H9 (cell line): ENCODE results near the gene ASXL1. TPM values are rescaled to one million over a fixed set of nuclear protein-coding genes. Genes with fewer than 3 reads are reported as not detected.

ENCODE experiments used
- DNase-seq: peaks from one replicate; pipeline ENCODE4 v3.0.0-alpha.2; 2017
- H2AFZ ChIP-seq: one replicate; pipeline ENCODE4 v1.6.1; 2013; ENCODE audit warnings: mild to moderate bottlenecking, low read length, control low read depth, moderate library complexity
- H2AK5ac ChIP-seq: 2 replicates; pipeline ENCODE4 v1.6.1; 2013; ENCODE audit warnings: low read length, control low read depth, mixed read lengths; ENCODE audit not compliant: insufficient read length
- H2BK120ac ChIP-seq: one replicate; pipeline ENCODE4 v1.6.1; 2013; ENCODE audit warnings: low read depth, mild to moderate bottlenecking, low read length, control low read depth, inconsistent platforms; ENCODE audit not compliant: poor library complexity, severe bottlenecking
- H2BK12ac ChIP-seq: 2 replicates; pipeline ENCODE4 v1.6.1; 2013; ENCODE audit warnings: low read length, control low read depth, mixed read lengths, low read depth; ENCODE audit not compliant: insufficient read length
- H2BK15ac ChIP-seq: 2 replicates; pipeline ENCODE4 v1.6.1; 2013; ENCODE audit warnings: low read depth, low read length, control low read depth
- H2BK20ac ChIP-seq: one replicate; pipeline ENCODE4 v1.6.1; 2013; ENCODE audit warnings: low read depth, mild to moderate bottlenecking, low read length, control low read depth, inconsistent platforms; ENCODE audit not compliant: poor library complexity, severe bottlenecking
- H2BK5ac ChIP-seq: 2 replicates; pipeline ENCODE4 v1.6.1; 2013; ENCODE audit warnings: low read length, control low read depth, mixed read lengths; ENCODE audit not compliant: insufficient read length
- H3K14ac ChIP-seq: 2 replicates; pipeline ENCODE4 v1.6.1; 2013; ENCODE audit warnings: low read length, control low read depth; ENCODE audit not compliant: insufficient read depth
- H3K18ac ChIP-seq: 2 replicates; pipeline ENCODE4 v1.6.1; 2013; ENCODE audit warnings: low read depth, mild to moderate bottlenecking, mixed read lengths, low read length, control low read depth; ENCODE audit not compliant: insufficient read length
- H3K23ac ChIP-seq: 2 replicates; pipeline ENCODE4 v1.6.1; 2013; ENCODE audit warnings: low read length, control low read depth, mixed read lengths, low read depth; ENCODE audit not compliant: insufficient read length
- H3K23me2 ChIP-seq: 2 replicates; pipeline ENCODE4 v1.6.1; 2013; ENCODE audit warnings: low read depth, mild to moderate bottlenecking, mixed read lengths, low read length, control low read depth; ENCODE audit not compliant: insufficient read length, poor library complexity, severe bottlenecking
- H3K27ac ChIP-seq: 2 replicates; pipeline ENCODE4 v1.5.1; 2013; ENCODE audit warnings: low read length, control low read depth, mixed read lengths, low read depth; ENCODE audit not compliant: insufficient read length
- H3K27me3 ChIP-seq: 2 replicates; pipeline ENCODE4 v1.6.1; 2013; ENCODE audit warnings: low read length, control low read depth, inconsistent platforms; ENCODE audit not compliant: insufficient read depth
- H3K4ac ChIP-seq: 2 replicates; pipeline ENCODE4 v1.6.1; 2013; ENCODE audit warnings: low read depth, mild to moderate bottlenecking, control low read depth, inconsistent platforms, low read length, moderate library complexity
- H3K4me1 ChIP-seq: 2 replicates; pipeline ENCODE4 v1.6.1; 2013; ENCODE audit warnings: low read length, control low read depth, inconsistent platforms; ENCODE audit not compliant: insufficient read depth
- H3K4me2 ChIP-seq: 2 replicates; pipeline ENCODE4 v1.6.1; 2013; ENCODE audit warnings: low read length, control low read depth, mixed read lengths; ENCODE audit not compliant: insufficient read length, insufficient read depth
- H3K56ac ChIP-seq: 2 replicates; pipeline ENCODE4 v1.6.1; 2013; ENCODE audit warnings: low read depth, mild to moderate bottlenecking, mixed read lengths, low read length, control low read depth; ENCODE audit not compliant: insufficient read length
- H3K79me1 ChIP-seq: 2 replicates; pipeline ENCODE4 v1.6.1; 2013; ENCODE audit warnings: low read depth, mild to moderate bottlenecking, moderate library complexity, low read length, control low read depth, inconsistent platforms; ENCODE audit not compliant: insufficient read depth, poor library complexity, severe bottlenecking
- H3K79me2 ChIP-seq: 2 replicates; pipeline ENCODE4 v1.6.1; 2013; ENCODE audit warnings: low read length, control low read depth, inconsistent platforms; ENCODE audit not compliant: insufficient read depth
- H3K9ac ChIP-seq: 2 replicates; pipeline ENCODE4 v1.6.1; 2013; ENCODE audit warnings: low read length, control low read depth, mixed read lengths; ENCODE audit not compliant: insufficient read length; ENCODE audit errors: extremely low read depth
- H3K9me3 ChIP-seq: one replicate; pipeline ENCODE4 v1.6.1; 2013; ENCODE audit warnings: low read depth, low read length, inconsistent platforms; ENCODE audit not compliant: control insufficient read depth
- H3T11ph ChIP-seq: one replicate; pipeline ENCODE4 v1.6.1; 2013; ENCODE audit warnings: mild to moderate bottlenecking, low read length, control low read depth, inconsistent platforms
- H4K20me1 ChIP-seq: one replicate; pipeline ENCODE4 v1.6.1; 2013; ENCODE audit not compliant: control insufficient read depth, insufficient read length, insufficient read depth
- H4K5ac ChIP-seq: 2 replicates; pipeline ENCODE4 v1.6.1; 2013; ENCODE audit warnings: low read depth, mild to moderate bottlenecking, mixed read lengths, low read length, control low read depth; ENCODE audit not compliant: insufficient read length
- H4K8ac ChIP-seq: replicated peaks from 2 replicates; pipeline ENCODE4 v1.6.1; 2013; ENCODE audit warnings: low read length, control low read depth, mixed read lengths, low read depth; ENCODE audit not compliant: insufficient read length
- H4K91ac ChIP-seq: 2 replicates; pipeline ENCODE4 v1.6.1; 2013; ENCODE audit warnings: low read depth, mild to moderate bottlenecking, moderate library complexity, mixed read lengths, low read length, control low read depth; ENCODE audit not compliant: insufficient read length
- H3K27ac Mint-ChIP-seq, 3 experiments: 2 replicates in 2 of 3; 3 replicates in 1 of 3; pipeline ENCODE4 v1.8.0; 2020 to 2021; ENCODE audit warnings: mixed read lengths in 3 of 3, mild to moderate bottlenecking in 1 of 3, moderate library complexity in 1 of 3
- H3K27me3 Mint-ChIP-seq: 2 replicates; pipeline ENCODE4 v1.8.0; 2021; ENCODE audit warnings: low read depth, mild to moderate bottlenecking, moderate library complexity, mixed read lengths
- H3K36me3 Mint-ChIP-seq, 3 experiments: 2 replicates in 2 of 3; 3 replicates in 1 of 3; pipeline ENCODE4 v1.8.0; 2020 to 2021; ENCODE audit warnings: low read depth in 3 of 3, mixed read lengths in 3 of 3; ENCODE audit not compliant: insufficient read depth in 1 of 3
- H3K4me1 Mint-ChIP-seq, 2 experiments: 2 replicates each; pipeline ENCODE4 v1.8.0; 2020; ENCODE audit warnings: mixed read lengths in 2 of 2
- H3K4me3 Mint-ChIP-seq, 2 experiments: 2 replicates in 1 of 2; 3 replicates in 1 of 2; pipeline ENCODE4 v1.8.0; 2020 to 2021; ENCODE audit warnings: mild to moderate bottlenecking in 2 of 2, mixed read lengths in 2 of 2, moderate library complexity in 1 of 2
- H3K9me3 Mint-ChIP-seq, 2 experiments: 2 replicates in 1 of 2; 3 replicates in 1 of 2; pipeline ENCODE4 v1.8.0; 2020; ENCODE audit warnings: mild to moderate bottlenecking in 2 of 2, mixed read lengths in 2 of 2, moderate library complexity in 1 of 2
- CTCF ChIP-seq: fragments of 200-600 bp; sonication (generic); conservative IDR thresholded peaks from 3 replicates; pipeline ENCODE4 v1.8.0; 2021; ENCODE audit warnings: antibody characterized with exemption, mild to moderate bottlenecking
- WGBS: extraction: QIAGEN DNeasy Blood & Tissue Kit; methylation state at CpG from one replicate; pipeline ENCODE4 v1.1.7; 2013; ENCODE audit warnings: missing lambda C conversion rate, low lambda C conversion rate, mixed read lengths; ENCODE audit not compliant: insufficient read length; ENCODE audit errors: extremely low coverage; 5-methylcytosine and 5-hydroxymethylcytosine counted together
- long read RNA-seq: library from polyadenylated mRNA; unstranded; transcript quantifications from one replicate; pipeline ENCODE4 v2.0.0, GENCODE V29; 2020
- total RNA-seq: library from RNA; stranded (reverse); gene quantifications from 2 replicates; pipeline ENCODE4 v1.2.1, GENCODE V29; 2021

Gene ASXL1
- total RNA-seq: 35.0 and 39.5 TPM in 2 replicates
- long read RNA-seq, partial matches to known transcripts: 1 of 21 reads
- long read RNA-seq, other reads (novel, unspliced or antisense): 20 of 21 reads

GRCh38 chr20:32357869-32358631 lies at the start of gene ASXL1:
Gene ASXL1, plus strand, starts transcription at chr20:32358331. Its CDS starts 445 bp downstream, at chr20:32358776.
- Histone ChIP-seq H3K4me2 (peak within 1 kb of the TSS; percentile 89), H3K9me3 (no peaks in the 10 kb centered on the region), H3K79me2 (no peaks in the 10 kb centered on the region), H4K5ac (no peak within 1 kb of the TSS), H3K14ac (peak within 1 kb of the TSS; percentile 89; the same call in 1 of the 2 replicates), H2BK5ac (no peak within 1 kb of the TSS), H2BK12ac (no peak within 1 kb of the TSS), H3K27me3 (peaks cover 19% of the 10 kb centered on the region; the same call in 1 of the 2 replicates), H3K23ac (no peak within 1 kb of the TSS), H3K9ac (peak within 1 kb of the TSS; percentile 46), H3K56ac (no peak within 1 kb of the TSS), H3T11ph (no peak within 1 kb of the TSS), H3K4ac (no peak within 1 kb of the TSS), H2BK20ac (no peak within 1 kb of the TSS), H3K27ac (no peak within 1 kb of the TSS), H3K23me2 (peaks cover 6% of the 10 kb centered on the region), H2AFZ (peak within 1 kb of the TSS; percentile 43), H4K20me1 (no peaks in the 10 kb centered on the region), H4K8ac (no peak within 1 kb of the TSS), H3K79me1 (no peaks in the 10 kb centered on the region), H4K91ac (no peak within 1 kb of the TSS), H2BK15ac (no peak within 1 kb of the TSS), H2BK120ac (no peak within 1 kb of the TSS), H3K18ac (peak within 1 kb of the TSS; percentile 94), H3K4me1 (no peaks in the 10 kb centered on the region), H2AK5ac (no peak within 1 kb of the TSS)
- peak; percentile 99 for DNase-seq
- peaks cover 0 to 8% (median 3%) of the 10 kb centered on the region in 3 experiments; a peak in 4 of 7 replicates for H3K36me3 Mint-ChIP-seq
- no peaks in the 10 kb centered on the region; a peak in 1 of 5 replicates for H3K9me3 Mint-ChIP-seq
- H3K27ac Mint-ChIP-seq: peak within 1 kb of the TSS; percentile 98 to 99 (median 99)
- peaks cover 12 to 15% of the 10 kb centered on the region in 2 experiments for H3K4me1 Mint-ChIP-seq
- peaks cover 86% of the 10 kb centered on the region for H3K27me3 Mint-ChIP-seq
- WGBS: no CpG with 5 or more reads among the region's 83 CpGs
- peak within 1 kb of the TSS; percentile 96 to 98 for H3K4me3 Mint-ChIP-seq
- no peak for TF ChIP-seq CTCF
